ENCODE data around the gene OR2T35. TPM values are rescaled to one million over a fixed set of nuclear protein-coding genes. Genes with fewer than 3 reads are reported as not detected.
"Not testable (repeated sequence)": the region's sequence is repeated elsewhere in the genome, so short reads cannot be mapped to it uniquely, and the experiment has no call there.

The OR2T35 gene, protein sequence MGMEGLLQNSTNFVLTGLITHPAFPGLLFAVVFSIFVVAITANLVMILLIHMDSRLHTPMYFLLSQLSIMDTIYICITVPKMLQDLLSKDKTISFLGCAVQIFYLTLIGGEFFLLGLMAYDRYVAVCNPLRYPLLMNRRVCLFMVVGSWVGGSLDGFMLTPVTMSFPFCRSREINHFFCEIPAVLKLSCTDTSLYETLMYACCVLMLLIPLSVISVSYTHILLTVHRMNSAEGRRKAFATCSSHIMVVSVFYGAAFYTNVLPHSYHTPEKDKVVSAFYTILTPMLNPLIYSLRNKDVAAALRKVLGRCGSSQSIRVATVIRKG
- not detected in 2 replicates for total RNA-seq
- 0.03 TPM in 1 of 2 replicates, not detected in the other for polyA plus RNA-seq
- polyA plus RNA-seq (2012) = not detected in 2 replicates
- polyA minus RNA-seq (ENCODE audit: low replicate concordance) = not detected in 2 replicates

DNA sequence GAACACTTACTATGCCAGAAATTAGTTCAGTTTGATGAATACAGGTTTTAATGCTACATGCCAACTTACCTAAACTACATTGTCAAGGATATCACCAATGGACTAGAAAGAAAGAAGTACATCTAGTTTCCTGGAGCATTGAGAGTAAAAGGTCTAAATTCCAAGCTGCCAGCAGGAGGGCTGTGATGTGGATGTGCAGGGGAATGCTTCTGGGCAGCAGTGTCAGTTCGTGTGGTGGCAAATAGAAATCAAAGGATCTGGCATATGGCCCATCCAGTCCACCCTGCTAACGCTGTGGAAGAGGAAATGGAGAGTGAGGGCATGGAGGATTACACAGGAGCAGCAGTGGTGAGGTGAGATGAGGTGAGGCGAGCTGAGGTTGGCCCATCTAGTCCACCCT is at the start of gene OR2T35:
OR2T35 (minus strand) TSS at position 101 of the 400 bp plus-strand sequence. CDS start 6,020 bp downstream, outside the sequence.
- not testable (repeated sequence) for H3K36me3 ChIP-seq (ENCODE audit: control insufficient read depth, insufficient read depth, low read length); H3K27ac ChIP-seq (ENCODE audit: insufficient read depth, low read length); H4K20me1 ChIP-seq (ENCODE audit: control insufficient read depth, extremely low read depth, insufficient read depth, low read length); H3K9me3 ChIP-seq (ENCODE audit: control insufficient read depth, insufficient read depth, low read depth, low read length); H3K9ac ChIP-seq (ENCODE audit: insufficient read depth, low read length); H2AFZ ChIP-seq (ENCODE audit: low read length); H3K4me3 ChIP-seq (replicated peaks in 1 of 4; ENCODE audit: control extremely low read depth in 1 of 4, insufficient read depth in 1 of 4, low read depth in 3 of 4, low read length in 4 of 4); H3K4me2 ChIP-seq (ENCODE audit: extremely low read depth, insufficient read depth, low read length); H3K79me2 ChIP-seq (ENCODE audit: control insufficient read depth, insufficient read depth, low read length); H3K27me3 ChIP-seq (ENCODE audit: control insufficient read depth, insufficient read depth, low read length); DNase-seq (ENCODE audit: low read depth in 2 of 2); H3K4me1 ChIP-seq (ENCODE audit: control insufficient read depth, extremely low read depth, insufficient read depth, low read length)

DNA sequence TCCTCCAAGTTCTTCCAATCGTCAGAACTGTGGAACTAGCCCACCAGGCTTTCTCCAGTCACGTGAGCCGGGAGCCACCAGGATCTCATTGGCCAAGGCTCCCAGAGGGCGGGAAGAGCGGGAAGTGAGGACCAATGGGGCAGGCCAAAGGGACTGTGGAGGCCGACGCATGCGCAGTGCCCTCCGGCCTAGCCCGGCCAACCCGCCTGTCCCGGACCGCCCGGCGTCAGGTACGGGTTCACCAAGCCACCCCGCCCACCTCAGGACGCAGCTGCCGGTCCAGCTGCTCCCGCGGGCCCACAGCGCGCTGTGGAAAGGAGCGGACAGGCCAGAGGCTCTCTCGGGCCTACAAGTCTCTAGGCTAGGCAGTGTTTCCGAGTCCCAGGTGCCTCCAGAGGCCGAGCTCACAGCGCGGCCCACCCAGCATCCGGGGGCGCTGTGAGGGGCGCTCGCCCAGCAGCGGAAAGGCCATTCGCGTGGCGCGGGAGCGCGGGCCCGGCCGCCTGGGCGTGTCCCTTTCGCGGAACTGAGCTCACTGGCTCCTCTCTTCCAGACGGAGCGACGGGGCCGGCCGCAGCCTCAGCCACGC is 46.6 kb upstream of the OR2T35 start:
- Histone ChIP-seq H3K9ac (ENCODE audit: insufficient read depth, low read length) (no peak overlapping the region), H3K4me1 (ENCODE audit: control insufficient read depth, extremely low read depth, insufficient read depth, low read length) (no peaks in the 10 kb centered on the region), H3K27ac (ENCODE audit: insufficient read depth, low read length) (no peak overlapping the region), H3K4me2 (ENCODE audit: extremely low read depth, insufficient read depth, low read length) (no peak overlapping the region), H3K4me3 (replicated peaks in 1 of 4; ENCODE audit: control extremely low read depth in 1 of 4, insufficient read depth in 1 of 4, low read depth in 3 of 4, low read length in 4 of 4) (no peak overlapping the region), H3K27me3 (ENCODE audit: control insufficient read depth, insufficient read depth, low read length) (no peaks in the 10 kb centered on the region), H3K36me3 (ENCODE audit: control insufficient read depth, insufficient read depth, low read length) (no peaks in the 10 kb centered on the region), H2AFZ (ENCODE audit: low read length) (no peak overlapping the region), H3K79me2 (ENCODE audit: control insufficient read depth, insufficient read depth, low read length) (no peaks in the 10 kb centered on the region), H3K9me3 (ENCODE audit: control insufficient read depth, insufficient read depth, low read depth, low read length) (no peaks in the 10 kb centered on the region), H4K20me1 (ENCODE audit: control insufficient read depth, extremely low read depth, insufficient read depth, low read length) (no peaks in the 10 kb centered on the region)
- TF ChIP-seq EZH2 (IDR thresholded peaks at IDR 0.05; ENCODE audit: low read length, missing control alignments) = no peak
- no peak for TF ChIP-seq CTCF (conservative IDR thresholded peaks at IDR 0.05 in 1 of 2, IDR thresholded peaks at IDR 0.05 in 1 of 2; ENCODE audit: low read depth in 1 of 2, low read length in 2 of 2)
- no peak for DNase-seq (ENCODE audit: low read depth in 2 of 2)

GRCh38 chr1:248688527-248689298 is 43.6 kb upstream of the OR2T35 start:
- Histone ChIP-seq H3K27ac (ENCODE audit: insufficient read depth, low read length) (no peak overlapping the region), H3K79me2 (ENCODE audit: control insufficient read depth, insufficient read depth, low read length) (no peaks in the 10 kb centered on the region), H3K9me3 (ENCODE audit: control insufficient read depth, insufficient read depth, low read depth, low read length) (no peaks in the 10 kb centered on the region), H3K4me2 (ENCODE audit: extremely low read depth, insufficient read depth, low read length) (no peak overlapping the region), H3K4me1 (ENCODE audit: control insufficient read depth, extremely low read depth, insufficient read depth, low read length) (no peaks in the 10 kb centered on the region), H3K36me3 (ENCODE audit: control insufficient read depth, insufficient read depth, low read length) (no peaks in the 10 kb centered on the region), H3K27me3 (ENCODE audit: control insufficient read depth, insufficient read depth, low read length) (no peaks in the 10 kb centered on the region), H2AFZ (ENCODE audit: low read length) (no peak overlapping the region), H3K9ac (ENCODE audit: insufficient read depth, low read length) (no peak overlapping the region), H4K20me1 (ENCODE audit: control insufficient read depth, extremely low read depth, insufficient read depth, low read length) (no peaks in the 10 kb centered on the region), H3K4me3 (replicated peaks in 1 of 4; ENCODE audit: control extremely low read depth in 1 of 4, insufficient read depth in 1 of 4, low read depth in 3 of 4, low read length in 4 of 4) (no peak overlapping the region)
- DNase-seq (ENCODE audit: low read depth in 2 of 2) = no peak
- TF ChIP-seq EZH2 (IDR thresholded peaks at IDR 0.05; ENCODE audit: low read length, missing control alignments) = no peak
- TF ChIP-seq CTCF (conservative IDR thresholded peaks at IDR 0.05 in 1 of 2, IDR thresholded peaks at IDR 0.05 in 1 of 2; ENCODE audit: low read depth in 1 of 2, low read length in 2 of 2) = no peak

Measured in fibroblast of lung (primary cell).